Naive thymus-derived CD4-positive, alpha-beta T cell (primary cell): ENCODE measurements around the gene PDXP. TPM values are rescaled to one million over a fixed set of nuclear protein-coding genes. Genes with fewer than 3 reads are reported as not detected.

Experiments used
- ATAC-seq: fragments of 150-1000 bp; cut with Tn5 transposase; 2 replicates; pipeline ENCODE4 v1.10.0; 2021; ENCODE audit warnings: mild to moderate bottlenecking, moderate library complexity
- CTCF ChIA-PET: fragments of 350-600 bp; sonication (Branson Sonifier 250); formaldehyde crosslinking; loops from one replicate; lab custom pipeline; 2021; ENCODE audit warnings: antibody characterized with exemption; lab: Charles Lee
- POLR2A ChIA-PET: fragments of 350-600 bp; sonication (Branson Sonifier 250); formaldehyde crosslinking; loops from one replicate; lab custom pipeline; 2021; ENCODE audit warnings: antibody characterized with exemption, inconsistent platforms; lab: Charles Lee
- DNase-seq, 9 donors: peaks; one replicate each; pipeline versions ENCODE4 v3.0.0 to v3.0.0-alpha.2; 2020 to 2022; ENCODE audit warnings: mixed read lengths in 1 of 9
- H3K27ac ChIP-seq: one replicate; pipeline ENCODE4 v1.7.0; 2013; ENCODE audit warnings: mild to moderate bottlenecking, low read depth, low read length, moderate library complexity
- H3K27me3 ChIP-seq, 2 donors: one replicate each; pipeline ENCODE4 v1.7.0; 2013; ENCODE audit warnings: low read length in 2 of 2, mild to moderate bottlenecking in 2 of 2, moderate library complexity in 2 of 2; ENCODE audit not compliant: control insufficient read depth in 2 of 2, insufficient read depth in 2 of 2
- H3K36me3 ChIP-seq, 3 experiments: 1 replicate in 2 of 3; 2 replicates in 1 of 3; pipeline ENCODE4 v1.7.0; 2013; ENCODE audit warnings: low read length in 3 of 3, mild to moderate bottlenecking in 3 of 3, moderate library complexity in 1 of 3; ENCODE audit not compliant: insufficient read depth in 3 of 3, control insufficient read depth in 2 of 3
- H3K4me1 ChIP-seq, 2 donors: one replicate each; pipeline ENCODE4 v1.7.0; 2013; ENCODE audit warnings: low read length in 2 of 2, mild to moderate bottlenecking in 2 of 2, moderate library complexity in 1 of 2; ENCODE audit not compliant: control insufficient read depth in 2 of 2, insufficient read depth in 2 of 2
- H3K4me3 ChIP-seq: 2 replicates; pipeline ENCODE4 v1.7.0; 2013; ENCODE audit warnings: mild to moderate bottlenecking, low read length
- H3K9me3 ChIP-seq, 3 experiments: 1 replicate in 2 of 3; 2 replicates in 1 of 3; pipeline ENCODE4 v1.7.0; 2013; ENCODE audit warnings: low read length in 3 of 3; ENCODE audit not compliant: control insufficient read depth in 2 of 3
- H3K27ac Mint-ChIP-seq, 9 donors: one replicate each; pipeline ENCODE4 v1.8.0; 2020 to 2022; ENCODE audit warnings: mixed read lengths in 9 of 9, mild to moderate bottlenecking in 8 of 9, moderate library complexity in 5 of 9, inconsistent platforms in 2 of 9
- H3K27me3 Mint-ChIP-seq, 5 donors: one replicate each; pipeline ENCODE4 v1.8.0; 2021 to 2022; ENCODE audit warnings: mixed read lengths in 5 of 5, mild to moderate bottlenecking in 1 of 5
- H3K36me3 Mint-ChIP-seq, 5 donors: one replicate each; pipeline ENCODE4 v1.8.0; 2020 to 2022; ENCODE audit warnings: mixed read lengths in 5 of 5, mild to moderate bottlenecking in 3 of 5, inconsistent platforms in 1 of 5
- H3K4me1 Mint-ChIP-seq, 7 donors: one replicate each; pipeline ENCODE4 v1.8.0; 2020 to 2022; ENCODE audit warnings: mixed read lengths in 7 of 7, mild to moderate bottlenecking in 3 of 7, inconsistent platforms in 1 of 7
- H3K4me3 Mint-ChIP-seq, 10 donors: one replicate each; pipeline ENCODE4 v1.8.0; 2020 to 2022; ENCODE audit warnings: mild to moderate bottlenecking in 10 of 10, mixed read lengths in 10 of 10, moderate library complexity in 6 of 10, inconsistent platforms in 2 of 10
- H3K9me3 Mint-ChIP-seq, 11 donors: one replicate each; pipeline ENCODE4 v1.8.0; 2020 to 2022; ENCODE audit warnings: mixed read lengths in 11 of 11, mild to moderate bottlenecking in 4 of 11, inconsistent platforms in 1 of 11, moderate library complexity in 1 of 11
- intact Hi-C, 2 donors: fragments of 100-400 bp; cut with micrococcal nuclease; formaldehyde crosslinking; loops; one replicate each; pipeline ENCODE4 v1.15.1; 2023
- polyA plus RNA-seq, 2 donors: library from polyadenylated mRNA; unstranded; fragments of 300-500 nt; fragmentation: Illumina TruSeq; gene quantifications; one replicate each; pipeline ENCODE4 v1.2.3, GENCODE V29; 2021
- total RNA-seq, 6 experiments: library from RNA in 5 of 6; stranded (reverse) in 5 of 6; gene quantifications; 1 replicate in 5 of 6; 2 replicates in 1 of 6; pipeline ENCODE4 v1.2.3 and lab custom pipeline; 2021 to 2026

The PDXP gene
- total and polyA plus RNA-seq, 7 experiments from 2014 or later = 1.9 to 27.4 (median 4.9) TPM

- H3K4me3 ChIP-seq = no peak overlapping the region
- DNase-seq (no peak), ATAC-seq (no peak)
- H3K27me3 ChIP-seq = no peaks in the 10 kb centered on the region
- peaks cover 0 to 15% (median 3%) of the 10 kb centered on the region in 5 donors for H3K36me3 Mint-ChIP-seq
- intact Hi-C loops = no loop called here
- H3K9me3 ChIP-seq = no peaks in the 10 kb centered on the region
- no peak overlapping the region for H3K4me3 Mint-ChIP-seq
- H3K9me3 Mint-ChIP-seq = no peaks in the 10 kb centered on the region
- CTCF ChIA-PET = no interaction called here
- POLR2A ChIA-PET = no interaction called here
- H3K27me3 Mint-ChIP-seq = no peaks in the 10 kb centered on the region
- H3K36me3 ChIP-seq = peaks cover 0 to 8% (median 0%) of the 10 kb centered on the region in 3 experiments
- H3K27ac Mint-ChIP-seq = no peak overlapping the region
- H3K4me1 Mint-ChIP-seq = peaks cover 5 to 12% (median 9%) of the 10 kb centered on the region in 7 donors
- peaks cover 0 to 6% of the 10 kb centered on the region in 2 donors for H3K4me1 ChIP-seq
- no peak overlapping the region for H3K27ac ChIP-seq
Measured at GRCh38 chr22:37701141-37701786, 42.7 kb downstream of the PDXP start.

GRCh38 chr22:37703906-37704305, 45.4 kb downstream of the PDXP start:
- H3K4me1 ChIP-seq = no peaks in the 10 kb centered on the region
- H3K27ac ChIP-seq = no peak overlapping the region
- Mint-ChIP-seq H3K4me1 (peaks cover 0 to 4% (median 0%) of the 10 kb centered on the region in 7 donors), H3K4me3 (no peak overlapping the region), H3K36me3 (peaks cover 0 to 15% (median 3%) of the 10 kb centered on the region in 5 donors), H3K27ac (no peak overlapping the region), H3K27me3 (no peaks in the 10 kb centered on the region), H3K9me3 (no peaks in the 10 kb centered on the region)
- POLR2A ChIA-PET = interaction anchor here (0.6 kb wide), 2 partner anchors 8 to 41 kb away, joined by 3 read pairs; no protein-coding TSS in a partner anchor
- no peak for ATAC-seq
- DNase-seq = no peak
- CTCF ChIA-PET = interaction anchor here (0.6 kb wide), 1 partner anchor 21 kb away, joined by 3 read pairs; no protein-coding TSS in a partner anchor
- no peak overlapping the region for H3K4me3 ChIP-seq
- intact Hi-C loops = no loop called here
- no peaks in the 10 kb centered on the region for H3K9me3 ChIP-seq
- no peaks in the 10 kb centered on the region for H3K27me3 ChIP-seq
- H3K36me3 ChIP-seq = peaks cover 0 to 8% (median 0%) of the 10 kb centered on the region in 3 experiments

- CTCF ChIA-PET = no interaction called here
- no peak overlapping the region for H3K4me3 ChIP-seq
- peak overlapping the region in 1 of 9 donors; percentile 32 for H3K27ac Mint-ChIP-seq
- no peaks in the 10 kb centered on the region for H3K4me1 ChIP-seq
- no peaks in the 10 kb centered on the region for H3K27me3 Mint-ChIP-seq
- intact Hi-C loops = no loop called here
- H3K27me3 ChIP-seq = no peaks in the 10 kb centered on the region
- no peaks in the 10 kb centered on the region for H3K9me3 ChIP-seq
- H3K4me3 Mint-ChIP-seq = no peak overlapping the region
- peaks cover 0 to 15% (median 3%) of the 10 kb centered on the region in 5 donors for H3K36me3 Mint-ChIP-seq
- POLR2A ChIA-PET = no interaction called here
- peaks cover 0 to 4% (median 0%) of the 10 kb centered on the region in 7 donors for H3K4me1 Mint-ChIP-seq
- no peak for ATAC-seq
- no peaks in the 10 kb centered on the region for H3K9me3 Mint-ChIP-seq
- H3K36me3 ChIP-seq = peaks cover 0 to 8% (median 0%) of the 10 kb centered on the region in 3 experiments
- no peak for DNase-seq
- no peak overlapping the region for H3K27ac ChIP-seq
Measured at GRCh38 chr22:37704645-37705044, 46.1 kb downstream of the PDXP start.

- Mint-ChIP-seq H3K27me3 (no peaks in the 10 kb centered on the region), H3K4me1 (peaks cover 0 to 4% (median 0%) of the 10 kb centered on the region in 7 donors), H3K4me3 (no peak overlapping the region), H3K9me3 (no peaks in the 10 kb centered on the region), H3K36me3 (peaks cover 0 to 15% (median 3%) of the 10 kb centered on the region in 5 donors), H3K27ac (no peak overlapping the region)
- ChIA-PET POLR2A (no interaction called here), CTCF (no interaction called here)
- no peak for DNase-seq
- no peak overlapping the region for H3K4me3 ChIP-seq
- intact Hi-C loops = no loop called here
- H3K9me3 ChIP-seq = no peaks in the 10 kb centered on the region
- no peaks in the 10 kb centered on the region for H3K27me3 ChIP-seq
- peaks cover 0 to 8% (median 0%) of the 10 kb centered on the region in 3 experiments for H3K36me3 ChIP-seq
- no peaks in the 10 kb centered on the region for H3K4me1 ChIP-seq
- ATAC-seq = no peak
- H3K27ac ChIP-seq = no peak overlapping the region
Measured at GRCh38 chr22:37705205-37705604, 46.7 kb downstream of the PDXP start.

- no peak overlapping the region for H3K4me3 Mint-ChIP-seq
- ATAC-seq = peak; percentile 47
- ChIA-PET CTCF (no interaction called here), POLR2A (no interaction called here)
- intact Hi-C loops = no loop called here
- peaks cover 0 to 17% (median 3%) of the 10 kb centered on the region in 5 donors for H3K36me3 Mint-ChIP-seq
- no peaks in the 10 kb centered on the region for H3K9me3 ChIP-seq
- H3K4me3 ChIP-seq = no peak overlapping the region
- H3K4me1 ChIP-seq = no peaks in the 10 kb centered on the region
- no peaks in the 10 kb centered on the region for H3K27me3 ChIP-seq
- H3K36me3 ChIP-seq = peaks cover 0 to 11% (median 0%) of the 10 kb centered on the region in 3 experiments
- H3K27ac ChIP-seq = no peak overlapping the region
- H3K9me3 Mint-ChIP-seq = no peaks in the 10 kb centered on the region
- H3K27ac Mint-ChIP-seq = no peak overlapping the region
- H3K4me1 Mint-ChIP-seq = no peaks in the 10 kb centered on the region
- H3K27me3 Mint-ChIP-seq = no peaks in the 10 kb centered on the region
- no peak for DNase-seq
Measured at GRCh38 chr22:37708580-37709444, 50.3 kb downstream of the PDXP start.

GRCh38 chr22:37709445-37709765, 50.9 kb downstream of the PDXP start:
- Histone ChIP-seq H3K27ac (no peak overlapping the region), H3K36me3 (peaks cover 0 to 11% (median 0%) of the 10 kb centered on the region in 3 experiments), H3K27me3 (no peaks in the 10 kb centered on the region), H3K9me3 (no peaks in the 10 kb centered on the region), H3K4me1 (no peaks in the 10 kb centered on the region), H3K4me3 (no peak overlapping the region)
- no peaks in the 10 kb centered on the region for H3K27me3 Mint-ChIP-seq
- peaks cover 0 to 16% (median 3%) of the 10 kb centered on the region in 5 donors for H3K36me3 Mint-ChIP-seq
- ChIA-PET CTCF (no interaction called here), POLR2A (no interaction called here)
- H3K9me3 Mint-ChIP-seq = no peaks in the 10 kb centered on the region
- H3K4me3 Mint-ChIP-seq = no peak overlapping the region
- no peak overlapping the region for H3K27ac Mint-ChIP-seq
- DNase-seq = no peak
- intact Hi-C loops = no loop called here
- no peaks in the 10 kb centered on the region for H3K4me1 Mint-ChIP-seq
- ATAC-seq = no peak
